ENCODE measurements around the gene ASB14.

Gene ASB14

DNA sequence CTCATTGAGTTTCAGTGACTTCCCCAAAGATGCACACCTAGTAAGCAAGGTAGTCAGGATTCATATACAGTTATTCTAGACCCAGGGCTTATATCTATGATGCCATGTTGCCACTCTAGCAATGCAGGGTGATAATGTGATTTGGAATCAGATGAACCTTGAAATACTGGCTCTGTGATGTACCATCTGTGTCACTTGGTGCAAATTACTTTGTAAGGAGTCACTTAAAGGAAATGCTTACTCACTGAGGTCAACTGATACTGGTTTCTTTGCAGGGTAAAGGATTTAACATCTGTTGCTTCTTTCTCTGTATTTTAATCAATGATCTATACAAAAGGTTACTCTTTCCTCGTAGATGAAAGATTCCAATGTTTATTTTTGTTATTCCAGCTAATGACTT is 10.8 kb downstream of the ASB14 start:
- DNase-seq (ENCODE audit: extremely low read depth, low read depth), result no peak
- TF ChIP-seq CTCF (IDR thresholded peaks at IDR 0.05; ENCODE audit: low read depth, low read length, missing control alignments), result no peak
- H3K4me3 ChIP-seq (replicated peaks; ENCODE audit: low read depth, low read length), result no peak overlapping the region

DNA sequence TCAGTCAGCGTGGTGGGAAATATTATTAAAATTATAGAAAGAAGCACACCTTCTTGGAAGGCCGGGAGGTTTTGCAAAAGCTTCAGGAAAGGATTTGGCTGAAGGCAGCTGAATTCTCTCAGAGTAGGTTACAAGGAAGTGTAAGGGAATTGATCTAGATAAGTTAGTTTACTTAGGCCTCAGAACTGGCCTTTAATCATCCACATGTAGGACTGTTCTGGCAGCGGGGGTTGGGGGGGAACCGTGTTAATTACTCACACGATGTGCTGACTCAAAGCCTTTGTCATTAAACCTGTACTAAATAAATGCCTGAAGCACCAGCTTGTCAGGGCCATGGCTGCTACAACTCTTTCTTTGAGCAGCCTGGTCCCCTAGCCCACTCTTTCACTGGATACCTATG is 12.8 kb downstream of the ASB14 start:
- H3K4me3 ChIP-seq (replicated peaks; ENCODE audit: low read depth, low read length), result no peak overlapping the region
- no peak for DNase-seq (ENCODE audit: extremely low read depth, low read depth)
- no peak for TF ChIP-seq CTCF (IDR thresholded peaks at IDR 0.05; ENCODE audit: low read depth, low read length, missing control alignments)

DNA sequence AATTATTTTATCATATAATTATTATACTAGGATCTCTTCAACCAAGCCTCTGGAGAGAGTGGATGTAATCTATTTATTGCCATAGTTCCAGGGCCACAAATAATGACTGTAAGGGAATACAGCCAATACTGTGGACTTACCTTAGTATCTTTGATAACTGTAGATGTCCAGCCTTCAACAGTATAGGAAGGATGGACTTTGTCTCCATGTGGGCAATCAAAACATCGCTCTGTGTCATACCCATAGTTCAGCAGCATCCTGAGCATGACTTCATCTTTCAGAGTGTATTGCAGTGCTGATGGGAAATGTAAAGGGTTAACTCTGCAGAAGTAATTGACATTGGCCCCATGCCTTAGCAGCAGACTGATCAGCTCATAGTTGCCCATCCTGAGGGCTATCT is 14.2 kb downstream of the ASB14 start:
- TF ChIP-seq CTCF (IDR thresholded peaks at IDR 0.05; ENCODE audit: low read depth, low read length, missing control alignments), result no peak
- H3K4me3 ChIP-seq (replicated peaks; ENCODE audit: low read depth, low read length), result no peak overlapping the region
- no peak for DNase-seq (ENCODE audit: extremely low read depth, low read depth)

DNA sequence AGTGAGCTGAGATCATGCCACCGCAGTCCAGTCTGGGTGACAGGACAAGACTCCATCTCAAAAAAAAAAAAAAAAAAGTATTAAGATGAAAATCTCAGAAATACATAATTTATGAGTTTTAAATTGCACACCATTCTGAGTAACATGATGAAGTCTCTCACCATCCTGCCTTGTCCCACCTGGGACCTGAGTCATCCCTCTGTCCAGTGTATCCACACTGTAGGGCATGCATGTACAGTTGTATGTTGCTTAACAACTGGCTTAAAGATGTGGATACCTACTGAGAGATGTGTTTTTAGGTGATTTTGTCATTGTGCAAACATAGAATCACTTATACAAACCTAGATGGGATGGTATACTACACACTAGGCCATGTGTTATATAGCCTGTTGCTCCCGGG is 17.1 kb downstream of the ASB14 start:
- no peak for TF ChIP-seq CTCF (IDR thresholded peaks at IDR 0.05; ENCODE audit: low read depth, low read length, missing control alignments)
- no peak for DNase-seq (ENCODE audit: extremely low read depth, low read depth)
- H3K4me3 ChIP-seq (replicated peaks; ENCODE audit: low read depth, low read length), result no peak overlapping the region

- H3K4me3 ChIP-seq (replicated peaks; ENCODE audit: low read depth, low read length), result no peak overlapping the region
- DNase-seq (ENCODE audit: extremely low read depth, low read depth), result no peak
- TF ChIP-seq CTCF (IDR thresholded peaks at IDR 0.05; ENCODE audit: low read depth, low read length, missing control alignments), result no peak
These were observed 17.6 kb downstream of the ASB14 start for GRCh38 chr3:57274845-57275244.

DNA sequence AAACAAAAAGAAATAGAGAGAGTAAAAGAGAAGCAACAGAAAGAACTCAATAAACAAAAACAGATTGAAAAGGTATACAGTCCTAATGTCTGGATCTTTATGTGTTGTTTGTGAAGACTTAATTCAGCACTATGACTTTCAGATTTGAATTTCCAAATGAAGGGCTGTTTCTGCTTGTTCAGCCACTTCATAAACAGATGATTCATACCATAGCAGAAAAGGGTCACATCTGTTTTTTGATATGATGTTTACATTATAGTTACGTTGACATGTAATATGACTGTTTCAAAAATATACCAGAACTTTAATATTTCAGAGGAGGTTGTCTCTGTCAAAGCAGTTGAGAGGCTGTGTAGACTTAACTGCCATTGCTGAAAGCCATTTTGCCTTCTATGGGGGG is 24.1 kb downstream of the ASB14 start:
- DNase-seq (ENCODE audit: extremely low read depth, low read depth), result no peak
- no peak for TF ChIP-seq CTCF (IDR thresholded peaks at IDR 0.05; ENCODE audit: low read depth, low read length, missing control alignments)
- no peak overlapping the region for H3K4me3 ChIP-seq (replicated peaks; ENCODE audit: low read depth, low read length)

DNA sequence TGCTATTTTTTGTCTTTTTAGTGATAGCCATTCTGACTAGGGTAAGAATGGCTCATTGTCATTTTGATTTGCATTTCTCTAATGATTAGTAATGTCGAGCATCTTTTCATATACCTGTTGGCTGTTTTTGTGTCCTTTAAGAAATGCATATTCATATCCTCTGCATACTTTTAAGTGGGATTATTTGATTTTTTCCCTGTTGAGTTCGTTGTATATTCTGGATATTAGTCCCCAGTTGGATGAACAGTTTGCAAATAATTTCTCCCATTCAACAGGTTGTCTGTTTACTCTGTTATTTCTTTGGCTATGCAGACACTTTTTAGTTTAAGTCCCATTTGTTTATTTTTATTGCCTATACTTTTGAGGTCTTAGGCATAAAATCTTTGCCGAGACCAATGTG is 30.6 kb downstream of the ASB14 start:
- no peak for DNase-seq (ENCODE audit: extremely low read depth, low read depth)
- H3K4me3 ChIP-seq (replicated peaks; ENCODE audit: low read depth, low read length), result no peak overlapping the region
- no peak for TF ChIP-seq CTCF (IDR thresholded peaks at IDR 0.05; ENCODE audit: low read depth, low read length, missing control alignments)
